KG1 (cell line): ENCODE results near the gene LMF1.

Experiments used
- DNase-seq: peaks from one replicate; lab custom pipeline; 2025; lab: John Stamatoyannopoulos, UW

Gene LMF1

DNA sequence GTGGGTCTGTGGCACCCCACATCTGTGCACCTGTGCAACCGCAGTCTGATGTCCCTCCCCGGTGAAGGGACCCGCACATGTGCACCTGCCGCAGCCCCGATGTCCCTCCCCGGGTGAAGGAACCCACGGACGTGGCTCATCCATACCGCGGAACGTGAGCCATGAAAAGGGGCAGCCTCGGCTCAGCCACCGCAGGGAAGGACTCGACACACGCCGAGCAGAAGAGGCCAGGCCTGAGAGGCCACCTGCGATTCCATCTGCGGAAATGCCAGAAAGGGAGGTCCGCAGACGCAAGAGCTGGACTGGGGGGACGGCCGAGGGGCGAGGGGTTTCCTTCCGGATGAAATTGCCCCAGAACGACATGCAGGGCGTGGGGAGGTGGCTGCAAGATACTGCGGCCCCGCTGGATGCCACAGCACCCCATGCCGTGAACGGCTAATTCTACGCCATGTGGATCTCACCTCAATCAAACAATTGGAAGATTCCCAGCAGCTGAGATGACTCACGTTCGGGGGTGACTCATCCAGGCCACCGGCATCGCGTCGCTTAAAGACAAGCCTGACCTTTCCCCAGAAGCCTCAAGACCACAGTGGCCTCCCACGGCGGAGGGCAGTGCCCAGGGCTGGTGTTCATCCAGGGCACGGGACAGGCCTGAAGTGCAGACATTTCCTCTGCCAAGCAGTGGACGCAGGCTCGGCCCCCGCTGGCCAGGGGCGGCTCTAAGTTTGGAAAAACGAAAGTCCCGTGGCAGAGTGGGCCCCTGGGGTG is 31.8 kb upstream of the LMF1 start:
- no peak for DNase-seq

- DNase-seq, result no peak
Observed at GRCh38 chr16:1001096-1001495, 30.3 kb upstream of the LMF1 start.

DNA sequence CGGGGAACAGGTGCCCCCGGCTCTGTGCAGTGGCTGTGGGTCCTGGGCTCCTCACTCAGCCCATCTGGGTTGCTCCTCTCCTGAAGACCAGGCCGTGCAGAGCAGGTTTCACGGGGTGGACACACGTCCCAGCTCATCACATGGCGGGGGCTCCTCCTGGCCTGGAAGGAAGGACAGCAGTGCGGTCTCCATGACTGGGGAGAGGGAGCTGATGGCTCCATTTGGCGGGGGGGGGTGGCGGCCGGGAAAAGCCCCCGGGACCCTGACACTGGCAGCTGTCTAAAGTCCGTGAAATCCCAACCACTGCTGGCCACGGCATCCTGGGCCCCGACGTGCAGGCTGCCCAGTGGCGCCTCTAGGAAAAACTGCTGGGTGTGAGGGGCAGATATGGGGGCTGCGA is 29.8 kb upstream of the LMF1 start:
- DNase-seq, result no peak

- no peak for DNase-seq
Observed at GRCh38 chr16:999677-1000076, 28.9 kb upstream of the LMF1 start.

DNA sequence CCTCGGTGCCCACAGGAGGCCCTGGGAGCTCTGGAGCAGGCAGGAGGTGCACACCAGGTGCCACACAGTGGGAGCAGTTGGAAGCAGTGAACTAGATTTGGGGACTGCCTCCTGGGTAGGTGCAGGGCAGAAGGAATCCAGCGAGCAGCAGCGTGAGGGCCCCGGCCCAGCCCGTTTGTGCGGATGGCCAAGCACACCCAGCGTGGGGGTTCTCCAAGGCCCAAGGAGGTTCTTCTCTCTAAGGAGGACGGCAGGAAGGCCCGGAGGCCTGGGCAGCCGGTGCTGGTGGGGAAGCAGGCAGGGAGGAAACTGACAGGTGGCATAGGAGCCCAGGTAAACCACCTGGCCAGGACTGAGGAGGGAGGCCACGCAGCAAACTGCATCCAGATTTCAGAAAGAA is 27.8 kb upstream of the LMF1 start:
- no peak for DNase-seq

DNA sequence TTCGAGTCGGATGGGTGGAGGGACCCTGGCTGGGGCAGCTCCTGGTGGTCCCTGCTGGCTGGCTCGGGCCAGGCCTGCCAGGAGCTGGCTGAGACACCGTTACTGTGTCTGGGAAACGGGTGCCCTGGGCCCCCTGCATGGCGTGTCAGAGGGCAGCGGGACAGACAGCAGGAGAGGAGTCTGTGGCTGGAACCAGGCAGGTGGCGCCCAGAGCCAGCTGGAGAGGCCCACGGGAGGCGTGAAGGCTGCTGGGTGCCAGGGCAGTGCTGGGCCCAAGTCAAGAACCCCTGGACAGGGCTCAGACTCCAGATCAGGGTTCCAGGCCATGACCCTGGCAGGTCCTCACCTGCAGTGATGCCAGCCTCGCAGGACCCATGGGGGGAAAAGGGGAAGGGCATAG is 27.4 kb upstream of the LMF1 start:
- no peak for DNase-seq

- DNase-seq, result no peak
Observed at GRCh38 chr16:997440-998051, 26.8 kb upstream of the LMF1 start.

DNA sequence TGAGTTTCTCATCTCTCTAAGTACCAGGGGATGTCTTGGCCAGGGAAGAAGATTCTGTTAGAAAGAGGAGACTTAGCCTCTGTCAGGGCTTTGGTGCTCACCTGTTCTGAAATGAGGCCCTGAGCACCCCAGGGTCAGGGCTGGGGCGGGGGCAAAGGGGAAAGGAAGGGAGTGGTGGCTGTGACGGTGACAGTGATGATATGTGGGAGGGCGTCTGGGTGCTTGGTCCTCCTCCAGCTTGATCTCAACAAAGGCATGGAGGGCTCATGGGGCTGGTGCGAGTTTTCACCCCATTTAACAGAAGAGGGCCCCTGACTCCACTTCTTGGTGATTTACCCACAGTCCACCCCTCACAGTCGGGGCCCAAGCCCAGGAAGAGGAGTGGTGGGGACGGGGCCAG is 25.9 kb upstream of the LMF1 start:
- no peak for DNase-seq

GRCh38 chr16:995783-996182 is 25.0 kb upstream of the LMF1 start:
- no peak for DNase-seq

DNA sequence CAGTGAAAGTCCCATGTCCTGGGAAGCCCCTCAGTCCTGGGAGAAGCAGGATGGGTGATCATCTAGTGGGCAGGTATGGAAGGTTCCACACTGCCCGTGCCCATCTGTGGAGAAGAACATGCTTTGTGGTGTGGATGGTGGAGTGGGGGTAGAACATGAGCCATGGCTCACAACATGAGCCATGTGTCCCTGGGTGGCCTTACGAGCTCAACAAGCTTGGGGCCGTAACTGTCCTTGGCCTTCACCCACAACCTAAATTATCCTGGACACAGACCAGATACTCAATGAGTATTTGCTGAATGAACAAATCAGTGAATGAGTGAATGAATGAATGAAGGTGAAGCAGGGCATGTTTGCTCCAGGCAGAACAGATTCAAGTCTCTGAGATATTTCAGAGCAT is 24.3 kb upstream of the LMF1 start:
- no peak for DNase-seq

DNA sequence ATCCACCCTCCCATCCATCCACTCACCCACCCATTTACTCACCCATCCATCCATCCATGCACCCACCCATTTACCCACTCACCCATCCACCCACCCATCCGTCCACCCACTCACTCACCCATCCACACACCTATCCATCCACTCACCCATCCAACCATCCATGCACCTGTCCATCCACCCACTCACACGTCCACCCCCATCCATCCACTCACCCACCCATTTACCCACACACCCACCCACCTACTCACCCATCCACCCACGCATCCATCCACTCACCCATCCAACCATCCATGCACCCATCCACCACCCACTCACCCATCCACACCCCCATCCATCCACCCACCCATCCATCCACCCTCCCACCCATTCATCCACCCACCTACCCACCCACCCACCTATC is 22.9 kb upstream of the LMF1 start:
- DNase-seq, result no peak

DNA sequence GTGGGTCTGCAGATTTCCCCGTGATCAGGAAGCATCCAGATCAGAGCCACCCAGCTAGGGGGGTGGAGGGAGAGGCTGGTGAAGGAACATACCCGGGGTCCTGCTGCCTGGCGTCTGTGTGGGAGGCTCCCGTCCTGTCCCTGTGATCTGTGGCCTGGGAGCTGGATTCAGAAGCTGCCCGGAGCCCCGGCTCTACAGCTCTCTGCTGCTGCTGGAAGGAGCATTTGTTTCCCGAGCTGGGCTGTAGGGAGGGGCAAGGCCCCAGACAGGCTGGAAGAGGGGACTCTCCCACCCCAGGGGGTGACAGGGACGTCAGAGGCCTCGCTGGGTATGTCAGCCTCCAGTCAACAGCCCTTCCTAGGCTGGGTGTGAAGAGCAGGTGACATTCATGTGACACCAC is 21.0 kb upstream of the LMF1 start:
- no peak for DNase-seq

- no peak for DNase-seq
Observed at GRCh38 chr16:991345-991744, 20.6 kb upstream of the LMF1 start.

- no peak for DNase-seq
Observed at GRCh38 chr16:990516-991291, 19.9 kb upstream of the LMF1 start.

DNA sequence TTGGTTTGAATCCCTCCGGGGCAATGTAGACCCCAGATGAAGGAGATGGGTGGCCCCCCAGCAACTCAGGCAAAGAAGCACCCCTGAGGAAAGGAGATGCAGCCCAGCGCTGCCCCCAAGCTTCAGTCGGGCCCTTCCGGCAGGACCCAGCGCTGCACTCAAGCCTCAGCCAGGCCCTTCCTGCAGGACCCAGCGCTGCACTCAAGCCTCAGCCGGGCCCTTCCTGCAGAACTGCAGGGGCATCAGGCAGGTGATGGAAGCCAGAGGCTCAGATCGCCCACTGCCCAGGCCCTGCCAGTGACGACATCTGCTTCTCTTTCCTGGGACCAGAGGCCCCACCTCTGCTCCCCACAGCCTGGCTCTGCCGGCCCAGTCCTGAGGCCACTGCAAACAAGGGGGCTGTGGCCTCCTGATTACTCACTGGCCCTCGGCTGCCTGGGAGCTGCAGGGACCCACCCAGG is 18.6 kb upstream of the LMF1 start:
- no peak for DNase-seq

DNA sequence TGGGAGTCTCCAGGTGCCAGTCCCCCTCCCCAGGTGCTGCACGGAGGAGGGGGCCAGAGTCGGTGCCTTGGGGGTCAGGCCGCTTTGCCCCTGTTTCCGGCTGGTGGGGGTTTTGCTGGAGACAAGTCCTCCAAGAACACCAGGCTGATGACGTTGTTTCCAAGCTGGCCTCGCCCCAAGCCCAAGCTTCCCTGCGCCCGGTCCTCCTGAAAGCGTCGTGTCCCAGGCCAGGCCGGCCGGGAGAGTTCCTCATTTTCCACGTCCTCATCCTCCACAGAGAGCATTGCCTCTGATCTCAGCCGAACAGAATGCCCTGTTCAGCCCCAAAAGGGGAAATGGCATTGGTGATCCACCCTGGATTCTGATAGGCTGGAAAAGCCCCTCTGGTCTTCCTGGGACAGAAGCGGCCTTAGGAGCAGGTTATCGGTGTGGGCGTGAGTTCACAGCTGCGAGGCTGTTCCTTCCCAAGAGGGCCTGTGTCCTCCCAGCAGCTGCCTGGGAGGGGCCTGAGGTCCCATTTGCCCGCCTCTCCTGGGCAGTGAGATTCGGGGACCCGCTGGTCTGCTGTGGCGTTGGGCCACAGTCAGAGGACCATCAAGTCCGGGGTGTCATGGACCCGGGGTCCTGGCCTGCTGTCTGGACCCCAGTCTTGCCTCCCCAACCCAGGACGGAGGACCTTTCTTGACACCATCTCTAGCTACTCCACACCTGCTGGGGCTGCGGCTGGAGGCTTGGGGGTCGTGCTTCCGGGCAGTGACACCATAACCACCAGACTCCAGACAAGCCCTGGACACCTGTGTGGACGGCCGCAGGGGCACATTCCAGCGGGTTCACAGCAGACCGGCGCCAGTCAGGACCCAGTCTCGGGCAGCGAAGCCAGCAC is 17.9 kb upstream of the LMF1 start:
- DNase-seq, result no peak

- DNase-seq, result no peak
Observed at GRCh38 chr16:987906-988305, 17.1 kb upstream of the LMF1 start.

GRCh38 chr16:986925-987582 is 16.3 kb upstream of the LMF1 start:
- DNase-seq, result no peak

- no peak for DNase-seq
Observed at GRCh38 chr16:986411-986810, 15.6 kb upstream of the LMF1 start.

- no peak for DNase-seq
Observed at GRCh38 chr16:985646-986400, 15.0 kb upstream of the LMF1 start.
